NCI-H82 treated with DMSO at 0.1 percent for 48 hours (cell line): ENCODE results near the gene NFKBIB.
"Not testable (repeated sequence)": the region's sequence is repeated elsewhere in the genome, so short reads cannot be mapped to it uniquely, and the experiment has no call there.

ENCODE experiments used
- DNase-seq: peaks from one replicate; lab custom pipeline; 2025; ENCODE audit not compliant: unreplicated experiment; lab: John Stamatoyannopoulos, UW

Gene NFKBIB

GRCh38 chr19:38873400-38873799, 26.4 kb upstream of the NFKBIB start:
- not testable (repeated sequence) for DNase-seq

GRCh38 chr19:38875656-38876395, 23.9 kb upstream of the NFKBIB start:
- no peak for DNase-seq

- no peak for DNase-seq
These were observed 21.8 kb upstream of the NFKBIB start, which contains the start of gene RINL for GRCh38 chr19:38877781-38878574. Gene RINL, minus strand, starts transcription at chr19:38878275. Its CDS starts 1,533 bp downstream, at chr19:38876742.

DNA sequence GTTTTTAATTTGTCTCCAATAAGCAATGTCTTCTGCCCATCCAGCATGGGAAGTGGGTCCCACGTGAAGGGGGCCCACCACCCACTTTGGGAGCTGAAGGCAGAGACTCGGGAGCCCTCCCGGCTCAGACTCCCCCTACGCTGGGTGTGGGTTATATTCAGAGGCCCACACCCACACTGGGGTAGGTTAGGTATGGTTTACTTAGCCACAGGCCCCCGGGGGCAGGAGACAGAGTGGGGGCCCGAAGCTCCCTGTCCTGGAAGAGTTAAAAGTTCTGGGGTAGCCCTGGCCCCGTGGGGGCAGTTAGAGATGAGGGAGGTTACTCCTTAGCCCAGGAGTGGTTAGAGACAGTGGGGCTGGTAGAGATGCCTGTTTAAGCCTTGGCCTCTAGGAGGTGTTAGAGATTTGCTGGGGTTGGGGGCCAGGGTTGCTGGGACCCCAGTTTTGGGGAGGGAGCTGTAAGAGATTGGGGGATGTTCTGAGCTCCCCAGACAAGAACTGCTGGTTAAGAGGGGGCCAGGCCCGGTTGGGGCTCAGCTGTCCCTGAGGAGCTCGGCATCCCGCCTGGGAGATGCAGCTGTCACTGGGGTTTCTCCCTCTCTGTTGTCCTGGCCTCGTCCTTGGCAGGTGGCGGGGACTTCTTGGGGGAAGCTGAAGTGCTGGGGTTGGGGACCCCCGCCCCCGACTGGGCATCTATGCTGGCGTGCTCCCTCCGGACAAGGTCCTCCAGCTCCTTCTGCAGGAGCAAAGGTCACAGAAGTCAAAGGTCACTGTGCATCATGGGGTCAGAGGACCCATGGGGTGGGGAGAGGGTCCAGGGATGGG, 21.0 kb upstream of the NFKBIB start:
- no peak for DNase-seq

- DNase-seq = no peak
These were observed 20.4 kb upstream of the NFKBIB start for GRCh38 chr19:38879400-38879751.

- no peak for DNase-seq
These were observed 19.5 kb upstream of the NFKBIB start for GRCh38 chr19:38880076-38880881.

DNA sequence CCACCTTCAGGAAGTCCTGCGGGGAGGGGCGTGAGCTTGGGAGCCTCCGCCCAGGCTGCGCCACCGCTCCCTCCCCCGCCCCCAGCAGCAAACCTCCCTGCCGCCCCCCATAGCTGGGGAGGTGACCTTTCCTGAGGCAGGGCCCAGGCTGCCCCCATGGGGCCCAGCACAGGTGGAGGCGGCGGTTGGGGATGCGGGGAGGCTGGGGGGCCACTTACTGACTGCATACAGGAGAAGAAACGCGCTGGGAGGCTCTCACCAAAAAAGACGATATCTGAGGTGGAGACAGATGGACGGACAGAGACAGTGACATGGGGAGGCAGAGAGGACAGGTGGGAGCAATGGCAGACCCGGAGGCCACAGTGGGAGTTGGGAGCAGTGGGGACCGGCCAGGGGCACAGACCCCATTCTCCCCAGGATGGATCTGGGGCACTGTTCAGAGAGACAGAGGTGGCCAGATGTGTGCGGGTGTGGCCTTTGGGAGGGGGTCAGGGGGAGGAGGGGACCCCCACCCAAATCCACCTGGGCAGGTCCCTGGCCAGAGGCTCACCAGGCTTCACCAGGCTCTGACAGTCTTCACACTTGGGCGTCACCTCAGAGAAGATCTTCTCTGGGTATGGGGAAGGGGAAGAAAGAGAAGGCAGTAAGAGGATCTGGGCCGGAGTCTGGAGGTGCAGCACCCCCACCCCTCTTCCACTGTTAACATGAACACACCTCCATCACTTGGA, 18.7 kb upstream of the NFKBIB start:
- no peak for DNase-seq

GRCh38 chr19:38883286-38883685, 16.5 kb upstream of the NFKBIB start:
- DNase-seq = no peak

DNA sequence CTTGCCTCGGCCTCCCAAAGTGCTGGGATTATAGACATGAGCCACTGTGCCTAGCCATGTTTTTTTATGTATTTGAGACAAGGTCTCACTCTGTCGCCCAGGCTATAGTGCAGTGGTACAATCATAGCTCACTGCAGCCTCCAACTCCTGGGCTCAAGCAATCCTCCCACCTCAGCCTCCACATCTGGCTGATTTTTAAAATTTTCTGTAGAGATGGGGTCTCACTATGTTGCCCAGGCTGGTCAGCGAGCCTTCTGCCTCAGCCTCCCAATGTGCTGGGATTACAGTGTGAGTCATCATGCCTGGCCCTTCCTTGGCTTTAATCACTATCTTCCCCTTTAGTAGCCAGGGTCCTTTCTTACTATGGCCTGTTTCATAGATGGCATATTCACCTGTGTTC, 15.1 kb upstream of the NFKBIB start:
- DNase-seq = not testable (repeated sequence)

DNA sequence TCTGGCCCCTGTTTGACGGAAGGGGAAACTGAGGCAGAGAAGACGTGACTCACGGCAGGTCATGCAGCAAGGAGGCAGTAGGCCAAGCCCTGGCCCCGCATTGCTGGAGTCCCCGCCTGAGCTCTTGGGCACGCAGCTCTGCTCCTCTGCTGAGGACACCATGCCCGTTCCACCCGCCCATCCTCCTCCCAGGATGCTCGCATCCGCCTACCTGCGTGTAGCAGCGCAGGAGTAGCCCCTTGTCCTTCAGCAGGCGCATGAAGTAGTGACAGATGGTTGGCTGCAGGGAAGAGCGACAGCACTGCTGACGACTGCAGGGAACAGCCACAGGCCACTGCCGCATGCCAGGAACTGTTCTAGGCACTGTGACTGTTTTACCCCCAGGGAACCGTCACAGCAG, 10.9 kb upstream of the NFKBIB start:
- DNase-seq = no peak

- no peak for DNase-seq
These were observed 10.0 kb upstream of the NFKBIB start for GRCh38 chr19:38889803-38890202.

- DNase-seq = no peak
These were observed 9.1 kb upstream of the NFKBIB start for GRCh38 chr19:38890686-38891085.

GRCh38 chr19:38891771-38892170, 8.0 kb upstream of the NFKBIB start:
- no peak for DNase-seq

- no peak for DNase-seq
These were observed 6.9 kb upstream of the NFKBIB start for GRCh38 chr19:38892841-38893240.

- no peak for DNase-seq
These were observed 6.4 kb upstream of the NFKBIB start for GRCh38 chr19:38893341-38893771.

DNA sequence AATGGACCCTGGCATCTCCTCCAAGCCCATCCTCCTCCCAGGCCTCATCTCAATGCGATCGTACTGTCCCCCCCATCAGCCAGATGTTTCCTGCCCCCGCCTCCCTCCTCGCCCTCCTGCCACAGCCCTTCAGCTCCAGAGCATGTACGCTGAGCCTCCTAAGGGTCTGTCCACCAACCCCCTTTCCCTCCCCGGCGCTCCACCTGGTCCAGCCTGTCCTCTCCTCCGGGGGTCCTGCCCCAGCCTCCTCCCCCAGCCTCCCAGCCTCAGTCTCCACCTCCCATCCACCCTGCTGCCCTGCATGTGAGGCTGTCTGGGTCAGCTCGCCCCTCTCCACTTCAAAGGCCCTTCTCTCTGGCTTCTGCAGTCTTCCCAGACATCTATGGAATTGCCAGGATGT, 4.8 kb upstream of the NFKBIB start:
- no peak for DNase-seq

DNA sequence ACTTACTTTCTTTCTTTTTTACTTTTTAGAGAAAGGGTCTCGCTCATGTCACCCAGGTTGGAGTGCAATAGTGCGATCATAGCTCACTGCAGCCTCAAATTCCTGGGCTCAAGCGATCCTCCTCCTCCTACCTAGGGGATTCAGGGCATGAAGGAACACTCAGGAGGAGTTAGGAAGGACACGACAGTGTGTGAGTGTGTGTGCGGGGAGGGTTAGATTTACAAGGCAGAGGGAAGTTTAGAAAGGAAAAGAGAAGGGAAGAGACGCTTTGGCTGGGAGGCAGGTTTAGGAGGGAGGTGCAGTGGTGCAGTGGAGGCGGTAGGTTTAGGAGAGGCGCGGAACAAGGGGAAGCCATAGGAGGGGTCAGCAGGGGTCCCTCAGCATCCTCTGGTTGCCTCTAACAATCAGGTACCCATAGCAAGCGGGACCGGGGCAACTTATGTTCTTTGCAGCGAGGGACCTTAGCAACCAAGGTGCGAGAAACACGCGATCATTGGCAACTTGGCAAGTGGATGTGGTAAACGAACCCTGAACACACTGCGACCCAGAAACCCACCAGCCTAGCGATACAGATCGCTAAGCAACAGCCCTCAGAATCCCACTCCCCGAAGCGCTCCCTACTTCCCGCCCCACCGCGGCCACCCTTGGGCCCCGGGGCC, 852 bp upstream of the NFKBIB start:
- no peak for DNase-seq

DNA sequence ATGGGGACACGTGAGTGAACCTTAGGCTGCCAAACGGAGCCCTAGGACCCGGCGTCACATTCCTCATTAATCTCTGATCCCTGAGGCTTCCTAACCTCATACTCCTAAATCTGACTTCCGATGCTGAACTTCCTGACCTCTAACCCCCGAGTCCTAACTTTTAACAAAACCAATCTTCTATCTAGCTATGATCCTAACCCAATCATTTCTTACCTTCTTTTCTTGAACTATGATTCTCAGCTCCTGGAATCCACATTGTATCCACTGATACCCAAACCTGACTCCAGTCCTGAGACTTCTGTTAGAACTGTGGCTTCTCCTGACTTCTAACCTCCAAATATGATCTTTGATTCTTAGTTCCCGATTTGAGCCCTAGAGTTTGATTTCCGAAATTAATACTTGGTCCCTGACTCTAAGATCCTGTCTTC, 447 bp downstream of the NFKBIB start:
- peak; percentile 71 for DNase-seq

DNA sequence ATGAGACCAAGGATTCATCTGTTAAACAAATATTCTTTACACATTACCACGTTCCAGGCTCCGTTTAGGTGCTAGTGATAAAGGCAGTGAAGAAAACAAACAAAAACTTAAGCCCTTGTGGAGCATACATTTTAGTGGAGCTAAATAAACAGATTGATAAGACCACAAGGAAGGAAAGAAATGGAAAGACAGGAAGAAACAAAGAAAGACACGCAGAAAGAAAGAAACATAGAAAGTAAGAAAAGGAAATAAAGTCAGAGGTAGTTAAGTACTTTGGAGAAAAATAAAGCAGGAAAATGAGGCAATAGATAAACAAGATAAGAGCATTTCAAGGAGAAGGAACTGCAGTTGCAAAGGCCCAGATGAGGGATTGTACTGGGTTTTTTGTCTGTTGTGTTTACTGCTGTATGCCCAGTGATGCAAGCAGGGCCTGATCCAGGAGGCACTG, 998 bp downstream of the NFKBIB start:
- no peak for DNase-seq
